Measurements from ENCODE around the gene ARL14EP. TPM values are rescaled to one million over a fixed set of nuclear protein-coding genes. Genes with fewer than 3 reads are reported as not detected.

Gene ARL14EP
- total RNA-seq, 1 experiment from 2014 or later, result 85.9 TPM

DNA sequence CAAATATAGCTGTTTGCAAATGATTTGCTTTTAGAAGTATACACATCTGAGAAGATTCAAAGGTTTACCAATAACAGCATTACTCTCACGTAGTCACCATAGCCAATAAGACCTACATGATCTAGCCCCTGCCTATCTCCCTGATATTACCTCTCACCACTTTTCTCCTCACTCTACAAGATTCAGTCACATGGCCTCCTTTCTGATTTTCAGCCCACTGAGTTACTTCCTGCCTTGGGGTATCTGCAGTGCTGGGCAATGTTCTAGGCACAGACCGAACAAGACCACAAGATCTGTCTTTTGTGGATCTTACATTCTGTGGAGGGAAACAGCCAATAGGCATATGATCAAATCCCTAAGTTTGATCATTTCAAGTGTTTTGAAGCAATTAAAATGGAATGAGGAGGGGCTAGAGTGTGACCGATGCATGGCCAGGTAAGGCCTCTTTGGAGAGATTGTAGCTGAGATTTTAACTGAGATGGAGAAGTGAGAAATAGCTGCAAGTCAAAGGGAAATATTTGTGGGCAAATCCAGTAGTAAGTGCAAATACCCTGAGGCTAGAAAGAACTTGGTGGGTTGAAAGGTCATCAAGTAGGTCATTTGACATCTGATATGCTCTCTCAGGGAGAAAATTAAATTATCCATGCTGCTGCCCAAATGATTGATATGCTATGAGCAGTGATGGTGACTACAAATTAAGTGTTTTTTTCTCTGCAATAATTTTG lies 43.1 kb downstream of the ARL14EP start:
- CTCF ChIA-PET, result no interaction called here

DNA sequence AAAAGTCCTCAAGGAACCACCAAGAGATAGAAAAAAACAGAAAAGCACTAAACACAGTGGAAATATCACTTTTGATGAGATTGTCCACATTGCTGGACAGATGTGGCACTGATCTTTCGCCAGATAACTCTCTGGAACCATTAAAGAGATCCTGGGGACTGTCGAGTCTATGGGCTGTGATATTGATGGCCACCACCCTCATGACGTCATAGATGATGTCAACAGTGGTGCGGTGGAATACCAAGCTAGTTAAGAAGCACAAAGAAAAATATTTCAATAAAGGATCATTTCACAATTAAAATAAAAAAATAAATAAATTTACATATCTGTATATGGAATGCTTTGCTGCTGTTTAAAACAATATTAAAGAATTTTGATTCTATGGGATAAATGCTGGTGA lies 45.5 kb downstream of the ARL14EP start:
- no peak overlapping the region for H3K27ac ChIP-seq (ENCODE audit: low read depth, low read length, poor library complexity, severe bottlenecking)
- H3K4me3 ChIP-seq (ENCODE audit: low read depth, low read length, poor library complexity, severe bottlenecking), result no peak overlapping the region
- BruUV-seq (replicated peaks), result no TSS peak
- TF ChIP-seq, protein P1, sequence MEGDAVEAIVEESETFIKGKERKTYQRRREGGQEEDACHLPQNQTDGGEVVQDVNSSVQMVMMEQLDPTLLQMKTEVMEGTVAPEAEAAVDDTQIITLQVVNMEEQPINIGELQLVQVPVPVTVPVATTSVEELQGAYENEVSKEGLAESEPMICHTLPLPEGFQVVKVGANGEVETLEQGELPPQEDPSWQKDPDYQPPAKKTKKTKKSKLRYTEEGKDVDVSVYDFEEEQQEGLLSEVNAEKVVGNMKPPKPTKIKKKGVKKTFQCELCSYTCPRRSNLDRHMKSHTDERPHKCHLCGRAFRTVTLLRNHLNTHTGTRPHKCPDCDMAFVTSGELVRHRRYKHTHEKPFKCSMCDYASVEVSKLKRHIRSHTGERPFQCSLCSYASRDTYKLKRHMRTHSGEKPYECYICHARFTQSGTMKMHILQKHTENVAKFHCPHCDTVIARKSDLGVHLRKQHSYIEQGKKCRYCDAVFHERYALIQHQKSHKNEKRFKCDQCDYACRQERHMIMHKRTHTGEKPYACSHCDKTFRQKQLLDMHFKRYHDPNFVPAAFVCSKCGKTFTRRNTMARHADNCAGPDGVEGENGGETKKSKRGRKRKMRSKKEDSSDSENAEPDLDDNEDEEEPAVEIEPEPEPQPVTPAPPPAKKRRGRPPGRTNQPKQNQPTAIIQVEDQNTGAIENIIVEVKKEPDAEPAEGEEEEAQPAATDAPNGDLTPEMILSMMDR (conservative IDR thresholded peaks at IDR 0.05; ENCODE audit: low read depth, low read length), result no peak
- TF ChIP-seq EZH2 (IDR thresholded peaks at IDR 0.05; ENCODE audit: borderline replicate concordance, low read depth, low read length, poor library complexity, severe bottlenecking), result no peak
- H3K36me3 ChIP-seq (ENCODE audit: insufficient read depth, low read length, poor library complexity, severe bottlenecking), result no peaks in the 10 kb centered on the region
- no peaks in the 10 kb centered on the region for H3K4me1 ChIP-seq (ENCODE audit: insufficient read depth, low read length, poor library complexity, severe bottlenecking)
- H3K27me3 ChIP-seq (replicated peaks; ENCODE audit: insufficient read depth, low read depth, low read length, poor library complexity), result no peaks in the 10 kb centered on the region
- ChIA-PET POLR2A (ENCODE audit: low non-redundant PET) (no interaction called here), CTCF (no interaction called here)
- no peaks in the 10 kb centered on the region for H3K9me3 ChIP-seq (ENCODE audit: low read depth, low read length, poor library complexity, severe bottlenecking)
- no peak for DNase-seq (ENCODE audit: low spot score)
- intact Hi-C loops (cut with micrococcal nuclease; ENCODE audit: unreplicated experiment), result no loop called here

More for the DNA sequence above, 43.1 kb downstream of the ARL14EP start:
- Histone ChIP-seq H3K36me3 (ENCODE audit: insufficient read depth, low read length, poor library complexity, severe bottlenecking) (no peaks in the 10 kb centered on the region), H3K4me1 (ENCODE audit: insufficient read depth, low read length, poor library complexity, severe bottlenecking) (no peaks in the 10 kb centered on the region), H3K27me3 (replicated peaks; ENCODE audit: insufficient read depth, low read depth, low read length, poor library complexity) (no peaks in the 10 kb centered on the region), H3K27ac (ENCODE audit: low read depth, low read length, poor library complexity, severe bottlenecking) (no peak overlapping the region), H3K4me3 (ENCODE audit: low read depth, low read length, poor library complexity, severe bottlenecking) (no peak overlapping the region), H3K9me3 (ENCODE audit: low read depth, low read length, poor library complexity, severe bottlenecking) (no peaks in the 10 kb centered on the region)
- POLR2A ChIA-PET (ENCODE audit: low non-redundant PET), result no interaction called here
- BruUV-seq (replicated peaks), result no TSS peak
- no peak for DNase-seq (ENCODE audit: low spot score)
- intact Hi-C loops (cut with micrococcal nuclease; ENCODE audit: unreplicated experiment), result no loop called here
- TF ChIP-seq EZH2 (IDR thresholded peaks at IDR 0.05; ENCODE audit: borderline replicate concordance, low read depth, low read length, poor library complexity, severe bottlenecking), result no peak
- TF ChIP-seq, protein P1 (conservative IDR thresholded peaks at IDR 0.05; ENCODE audit: low read depth, low read length), result no peak

DNA sequence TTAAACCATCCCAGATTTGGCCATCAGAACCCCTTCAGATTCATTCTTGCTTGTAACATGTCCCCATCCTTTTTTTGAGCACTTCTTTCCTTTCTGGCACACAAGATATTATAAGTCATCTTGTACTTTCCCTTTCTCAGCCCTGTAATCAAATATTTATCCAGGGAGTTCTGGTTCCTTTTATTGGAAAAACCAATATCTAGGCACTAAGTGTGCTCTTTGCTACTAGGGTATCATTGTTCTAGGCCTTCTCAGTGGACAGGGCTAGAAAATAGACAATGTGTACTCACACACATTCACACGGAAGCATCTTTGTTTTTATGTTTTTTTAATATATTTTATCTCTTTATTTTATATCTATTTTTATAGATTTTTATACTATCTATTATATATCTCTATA lies 47.3 kb downstream of the ARL14EP start:
- ChIA-PET CTCF (no interaction called here), POLR2A (ENCODE audit: low non-redundant PET) (no interaction called here)
- H3K27ac ChIP-seq (ENCODE audit: low read depth, low read length, poor library complexity, severe bottlenecking), result no peak overlapping the region
- TF ChIP-seq, protein P1 (conservative IDR thresholded peaks at IDR 0.05; ENCODE audit: low read depth, low read length), result no peak
- no peak for TF ChIP-seq EZH2 (IDR thresholded peaks at IDR 0.05; ENCODE audit: borderline replicate concordance, low read depth, low read length, poor library complexity, severe bottlenecking)
- intact Hi-C loops (cut with micrococcal nuclease; ENCODE audit: unreplicated experiment), result no loop called here
- DNase-seq (ENCODE audit: low spot score), result no peak
- BruUV-seq (replicated peaks), result no TSS peak
- no peaks in the 10 kb centered on the region for H3K4me1 ChIP-seq (ENCODE audit: insufficient read depth, low read length, poor library complexity, severe bottlenecking)
- H3K36me3 ChIP-seq (ENCODE audit: insufficient read depth, low read length, poor library complexity, severe bottlenecking), result no peaks in the 10 kb centered on the region
- no peaks in the 10 kb centered on the region for H3K9me3 ChIP-seq (ENCODE audit: low read depth, low read length, poor library complexity, severe bottlenecking)
- H3K27me3 ChIP-seq (replicated peaks; ENCODE audit: insufficient read depth, low read depth, low read length, poor library complexity), result no peaks in the 10 kb centered on the region
- H3K4me3 ChIP-seq (ENCODE audit: low read depth, low read length, poor library complexity, severe bottlenecking), result no peak overlapping the region

Measured in A673 (cell line).